HT1080 (cell line): Measurements from ENCODE around the gene SMCP. TPM values are rescaled to one million over a fixed set of nuclear protein-coding genes. Genes with fewer than 3 reads are reported as not detected.

Experiments
- total RNA-seq: library from RNA; depleted of rRNA; stranded (reverse); fragments of >200 nt; shearing (Covaris generic); gene quantifications from 2 replicates; pipeline ENCODE4 v1.2.3, GENCODE V29; 2014; rRNA removed

SMCP gene
- total RNA-seq, 1 experiment from 2014 or later: not detected

Other genes starting within 250 kb of the SMCP start
- not detected in 2 replicates for gene LCE2D, start 214.9 kb upstream of the SMCP start, total RNA-seq
- gene LCE2C, start 203.0 kb upstream of the SMCP start, total RNA-seq: not detected in 2 replicates
- gene LCE2B, start 192.2 kb upstream of the SMCP start, total RNA-seq: not detected in 2 replicates
- gene LCE2A, start 180.0 kb upstream of the SMCP start, total RNA-seq: 0.47 and 3.0 TPM in 2 replicates
- gene LCE4A, start 170.2 kb upstream of the SMCP start, total RNA-seq: not detected in 2 replicates
- not detected in 2 replicates for gene KPRP, start 120.3 kb upstream of the SMCP start, total RNA-seq
- gene LCE1F, start 103.2 kb upstream of the SMCP start, total RNA-seq: not detected in 2 replicates
- gene LCE1E, start 92.1 kb upstream of the SMCP start, total RNA-seq: 0.43 TPM in 1 of 2 replicates, not detected in the other
- gene LCE1D, start 81.6 kb upstream of the SMCP start, total RNA-seq: not detected in 2 replicates
- not detected in 2 replicates for gene LCE1C, start 71.7 kb upstream of the SMCP start, total RNA-seq
- not detected in 2 replicates for gene LCE1B, start 66.4 kb upstream of the SMCP start, total RNA-seq
- not detected in 2 replicates for gene LCE1A, start 50.8 kb upstream of the SMCP start, total RNA-seq
- gene LCE6A, start 35.5 kb upstream of the SMCP start, total RNA-seq: not detected in 2 replicates
- gene LCE7A, start 18.3 kb upstream of the SMCP start, total RNA-seq: not detected in 2 replicates
- gene IVL, start 30.2 kb downstream of the SMCP start, total RNA-seq: 0.26 and 0.33 TPM in 2 replicates
- gene SPRR5, start 68.9 kb downstream of the SMCP start, total RNA-seq: not detected in 2 replicates
- gene SPRR4, start 92.3 kb downstream of the SMCP start, total RNA-seq: not detected in 2 replicates
- not detected in 2 replicates for gene SPRR1A, start 105.8 kb downstream of the SMCP start, total RNA-seq
- gene SPRR3, start 123.4 kb downstream of the SMCP start, total RNA-seq: not detected in 2 replicates
- not detected in 2 replicates for gene SPRR1B, start 152.9 kb downstream of the SMCP start, total RNA-seq
- 1.5 TPM in 1 of 2 replicates, not detected in the other for gene SPRR2D, start 162.8 kb downstream of the SMCP start, total RNA-seq
- not detected in 2 replicates for gene SPRR2A, start 179.2 kb downstream of the SMCP start, total RNA-seq
- not detected in 2 replicates for gene SPRR2B, start 193.3 kb downstream of the SMCP start, total RNA-seq
- not detected in 2 replicates for gene SPRR2E, start 216.2 kb downstream of the SMCP start, total RNA-seq
- not detected in 2 replicates for gene SPRR2F, start 235.2 kb downstream of the SMCP start, total RNA-seq